Vagina (tissue), 2 donors: Measurements from ENCODE around the gene SPG21. TPM values are rescaled to one million over a fixed set of nuclear protein-coding genes. Genes with fewer than 3 reads are reported as not detected.

Experiments used
- DNase-seq, 2 donors: peaks; one replicate each; pipeline ENCODE4 v3.0.0-alpha.2; 2017; ENCODE audit errors: extremely low spot score in 2 of 2
- H3K27ac ChIP-seq: fragments of 200-600 bp; sonication (generic); one replicate; pipeline ENCODE4 v1.5.1; 2019
- H3K27me3 ChIP-seq: fragments of 200-600 bp; sonication (generic); one replicate; pipeline ENCODE4 v1.5.1; 2019
- H3K36me3 ChIP-seq, 2 donors: fragments of 200-600 bp; sonication (generic); one replicate each; pipeline ENCODE4 v1.5.1; 2017 to 2019
- H3K4me1 ChIP-seq: fragments of 200-600 bp; sonication (generic); one replicate; pipeline ENCODE4 v1.5.1; 2019
- H3K4me3 ChIP-seq, 2 donors: fragments of 200-600 bp; sonication (generic); 1 replicate in 1 of 2; 2 replicates in 1 of 2; pipeline ENCODE4 v1.5.1; 2016 to 2019
- H3K9me3 ChIP-seq: fragments of 200-600 bp; sonication (generic); one replicate; pipeline ENCODE4 v1.5.1; 2019
- POLR2A ChIP-seq, 2 donors: fragments of 450-650 bp; IDR thresholded peaks; one replicate each; pipeline ENCODE4 v1.6.1; 2017; ENCODE audit warnings: antibody characterized with exemption in 2 of 2, mild to moderate bottlenecking in 2 of 2, moderate library complexity in 2 of 2
- POLR2AphosphoS5 ChIP-seq, 2 donors: sonication (generic); formaldehyde crosslinking; IDR thresholded peaks; one replicate each; pipeline ENCODE4 v1.9.0; 2017; ENCODE audit warnings: antibody characterized with exemption in 2 of 2, mild to moderate bottlenecking in 2 of 2, low read depth in 1 of 2; ENCODE audit not compliant: insufficient read depth in 1 of 2
- intact Hi-C: fragments of 100-400 bp; cut with DNase I; formaldehyde crosslinking; loops from one replicate; pipeline ENCODE4 v1.15.1; 2023
- total RNA-seq: library from RNA; depleted of rRNA; stranded (reverse); fragments of >200 nt; gene quantifications from one replicate; pipeline ENCODE4 v1.2.3, GENCODE V29; 2016
- TF ChIP-seq, protein P1 (sequence below), 3 experiments: fragments of 450-650 bp in 2 of 3; fragments of 200-600 bp in 1 of 3; sonication (generic) in 1 of 3; IDR thresholded peaks; one replicate each; pipeline ENCODE4 v1.5.1; 2017 to 2019; ENCODE audit warnings: antibody characterized with exemption in 3 of 3, mild to moderate bottlenecking in 2 of 3, moderate library complexity in 2 of 3

The SPG21 gene
- total RNA-seq, 1 donor from 2014 or later: 62.6 TPM

DNA sequence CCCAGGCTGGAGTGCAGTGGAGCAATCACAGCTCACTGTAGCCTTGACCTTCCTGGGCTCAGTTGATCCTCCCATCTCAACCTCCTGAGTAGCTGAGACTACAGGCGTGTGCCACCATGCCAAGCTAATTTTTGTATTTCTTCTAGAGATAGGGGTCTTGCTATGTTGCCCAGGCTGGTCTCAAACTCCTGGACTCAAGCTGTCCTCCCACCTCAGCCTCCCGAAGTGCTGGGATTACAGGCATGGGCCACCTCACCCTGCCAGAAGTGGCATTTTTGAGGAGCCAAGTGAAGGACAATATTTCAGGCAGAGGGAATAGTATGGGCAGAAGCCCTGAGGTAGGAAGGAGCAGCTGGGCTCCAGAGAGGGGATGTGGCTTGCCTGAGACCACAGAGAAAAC, 73.3 kb downstream of the SPG21 start:
- no peak overlapping the region for H3K27ac ChIP-seq
- TF ChIP-seq POLR2AphosphoS5 (IDR thresholded peaks at IDR 0.05; ENCODE audit: insufficient read depth in 1 of 2, low read depth in 1 of 2) (no peak), POLR2A (IDR thresholded peaks at IDR 0.05) (no peak)
- TF ChIP-seq, protein P1, sequence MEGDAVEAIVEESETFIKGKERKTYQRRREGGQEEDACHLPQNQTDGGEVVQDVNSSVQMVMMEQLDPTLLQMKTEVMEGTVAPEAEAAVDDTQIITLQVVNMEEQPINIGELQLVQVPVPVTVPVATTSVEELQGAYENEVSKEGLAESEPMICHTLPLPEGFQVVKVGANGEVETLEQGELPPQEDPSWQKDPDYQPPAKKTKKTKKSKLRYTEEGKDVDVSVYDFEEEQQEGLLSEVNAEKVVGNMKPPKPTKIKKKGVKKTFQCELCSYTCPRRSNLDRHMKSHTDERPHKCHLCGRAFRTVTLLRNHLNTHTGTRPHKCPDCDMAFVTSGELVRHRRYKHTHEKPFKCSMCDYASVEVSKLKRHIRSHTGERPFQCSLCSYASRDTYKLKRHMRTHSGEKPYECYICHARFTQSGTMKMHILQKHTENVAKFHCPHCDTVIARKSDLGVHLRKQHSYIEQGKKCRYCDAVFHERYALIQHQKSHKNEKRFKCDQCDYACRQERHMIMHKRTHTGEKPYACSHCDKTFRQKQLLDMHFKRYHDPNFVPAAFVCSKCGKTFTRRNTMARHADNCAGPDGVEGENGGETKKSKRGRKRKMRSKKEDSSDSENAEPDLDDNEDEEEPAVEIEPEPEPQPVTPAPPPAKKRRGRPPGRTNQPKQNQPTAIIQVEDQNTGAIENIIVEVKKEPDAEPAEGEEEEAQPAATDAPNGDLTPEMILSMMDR (IDR thresholded peaks at IDR 0.05): no peak
- no peaks in the 10 kb centered on the region for H3K9me3 ChIP-seq
- no peak for DNase-seq
- H3K27me3 ChIP-seq: no peaks in the 10 kb centered on the region
- H3K4me3 ChIP-seq: no peak overlapping the region
- intact Hi-C loops: no loop called here
- no peaks in the 10 kb centered on the region for H3K36me3 ChIP-seq
- H3K4me1 ChIP-seq: peaks cover 12% of the 10 kb centered on the region

- TF ChIP-seq POLR2AphosphoS5 (IDR thresholded peaks at IDR 0.05; ENCODE audit: insufficient read depth in 1 of 2, low read depth in 1 of 2) (no peak), POLR2A (IDR thresholded peaks at IDR 0.05) (no peak)
- TF ChIP-seq, protein P1 (IDR thresholded peaks at IDR 0.05): no peak
- Histone ChIP-seq H3K9me3 (no peaks in the 10 kb centered on the region), H3K4me1 (peaks cover 17% of the 10 kb centered on the region), H3K27ac (no peak overlapping the region), H3K27me3 (no peaks in the 10 kb centered on the region), H3K4me3 (no peak overlapping the region), H3K36me3 (no peaks in the 10 kb centered on the region)
- no peak for DNase-seq
- intact Hi-C loops: no loop called here
Observed at GRCh38 chr15:64915518-64916227, 74.0 kb downstream of the SPG21 start.

Other genes with a start within 250 kb of the SPG21 start
- 3.7 TPM for gene RBPMS2, start 214.3 kb downstream of the SPG21 start, total RNA-seq
- 6.6 TPM for gene PIF1, start 164.3 kb downstream of the SPG21 start, total RNA-seq
- gene PLEKHO2, start 148.0 kb downstream of the SPG21 start, total RNA-seq: 34.9 TPM
- 17.7 TPM for gene ANKDD1A, start 78.0 kb downstream of the SPG21 start, total RNA-seq
- gene MTFMT, start 39.7 kb upstream of the SPG21 start, total RNA-seq: 18.7 TPM
- gene SLC51B, start 55.5 kb upstream of the SPG21 start, total RNA-seq: not detected
- 85.7 TPM for gene RASL12, start 78.1 kb upstream of the SPG21 start, total RNA-seq
- not detected for gene KBTBD13, start 86.8 kb upstream of the SPG21 start, total RNA-seq
- 5.4 TPM for gene UBAP1L, start 125.3 kb upstream of the SPG21 start, total RNA-seq
- 16.5 TPM for gene PDCD7, start 143.9 kb upstream of the SPG21 start, total RNA-seq
- gene CLPX, start 195.4 kb upstream of the SPG21 start, total RNA-seq: 46.4 TPM
- gene CILP, start 221.6 kb upstream of the SPG21 start, total RNA-seq: 129 TPM